Measurements from ENCODE around the gene SLC39A1. TPM values are rescaled to one million over a fixed set of nuclear protein-coding genes. Genes with fewer than 3 reads are reported as not detected.
"Not testable (repeated sequence)": the region's sequence is repeated elsewhere in the genome, so short reads cannot be mapped to it uniquely, and the experiment has no call there.

SLC39A1 gene
- total RNA-seq, 6 experiments from 2014 or later: 88.8 to 95.7 (median 93.0) TPM

- no peak overlapping the region for H3K4me3 Mint-ChIP-seq
Measured at GRCh38 chr1:153987621-153988020, 24.3 kb upstream of the SLC39A1 start.

GRCh38 chr1:153985941-153986761 is 22.8 kb upstream of the SLC39A1 start, which contains the start of gene RAB13:
Gene RAB13, minus strand, starts transcription at chr1:153986339. Its CDS starts 103 bp downstream, at chr1:153986236.
- DNase-seq: peak; percentile 78

More at GRCh38 chr1:153987621-153988020, 24.3 kb upstream of the SLC39A1 start:
- DNase-seq: no peak
- Mint-ChIP-seq H3K36me3 (ENCODE audit: low read depth) (peaks cover 38% of the 10 kb centered on the region), H3K27me3 (ENCODE audit: insufficient read depth) (peaks cover 18% of the 10 kb centered on the region), H3K27ac (peak overlapping the region; percentile 83; the same call in 1 of the 2 replicates), H3K9me3 (peaks cover 7% of the 10 kb centered on the region), H3K4me1 (ENCODE audit: low read depth) (peaks cover 50% of the 10 kb centered on the region)
- no peak for TF ChIP-seq CTCF (IDR thresholded peaks at IDR 0.05)

GRCh38 chr1:153985341-153985912 is 22.1 kb upstream of the SLC39A1 start:
- H3K27ac Mint-ChIP-seq: peak overlapping the region; percentile 88
- peaks cover 2% of the 10 kb centered on the region for H3K27me3 Mint-ChIP-seq (ENCODE audit: insufficient read depth)
- H3K36me3 Mint-ChIP-seq (ENCODE audit: low read depth): peaks cover 26% of the 10 kb centered on the region
- H3K4me1 Mint-ChIP-seq (ENCODE audit: low read depth): peaks cover 33% of the 10 kb centered on the region
- peaks cover 3% of the 10 kb centered on the region for H3K9me3 Mint-ChIP-seq
- peak; percentile 36 for DNase-seq
- peak overlapping the region; percentile 95 for H3K4me3 Mint-ChIP-seq
- no peak for TF ChIP-seq CTCF (IDR thresholded peaks at IDR 0.05)

More at GRCh38 chr1:153985941-153986761, 22.8 kb upstream of the SLC39A1 start, which contains the start of gene RAB13:
- TF ChIP-seq CTCF (IDR thresholded peaks at IDR 0.05): no peak
- peak within 1 kb of the TSS; percentile 88 for H3K27ac Mint-ChIP-seq
- H3K36me3 Mint-ChIP-seq (ENCODE audit: low read depth): peaks cover 33% of the 10 kb centered on the region
- peak within 1 kb of the TSS; percentile 95 for H3K4me3 Mint-ChIP-seq
- peaks cover 37% of the 10 kb centered on the region for H3K4me1 Mint-ChIP-seq (ENCODE audit: low read depth)
- peaks cover 7% of the 10 kb centered on the region for H3K9me3 Mint-ChIP-seq
- peaks cover 9% of the 10 kb centered on the region for H3K27me3 Mint-ChIP-seq (ENCODE audit: insufficient read depth)

DNA sequence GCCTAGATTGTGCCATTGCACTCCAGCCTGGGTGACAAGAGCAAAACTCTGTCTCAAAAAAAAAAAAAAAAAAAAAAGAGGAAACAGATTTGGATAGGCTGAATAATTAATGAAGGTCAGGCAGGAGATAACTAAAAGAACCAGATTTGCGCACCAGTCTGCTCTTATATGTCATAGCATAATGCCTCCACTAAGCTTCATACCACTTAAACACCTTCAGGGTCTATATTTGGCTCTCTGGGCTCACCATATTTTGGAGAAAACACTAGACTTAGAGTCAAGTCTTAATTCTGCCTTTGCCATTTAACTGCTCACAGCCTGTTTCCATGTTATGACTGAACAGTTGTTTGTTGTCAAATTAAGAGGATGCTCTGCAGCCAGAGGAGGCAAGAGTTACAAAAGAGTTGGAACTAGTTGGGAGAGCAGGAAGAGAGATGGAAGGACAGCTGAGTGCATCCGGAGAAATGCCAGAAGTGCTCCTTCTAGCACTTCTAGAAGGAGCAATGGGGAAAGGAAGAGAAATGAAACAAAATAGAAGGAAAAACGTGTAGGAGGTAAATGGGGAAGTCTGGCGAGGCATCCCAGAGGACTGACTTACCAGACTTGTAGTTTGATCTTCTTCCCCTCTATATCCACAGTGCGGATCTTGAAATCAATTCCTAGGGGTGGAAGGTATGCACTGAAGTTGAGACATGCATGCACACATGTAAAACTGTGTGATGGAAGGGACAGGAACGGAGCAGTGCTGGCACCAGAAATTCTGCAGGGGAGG is 21.0 kb upstream of the SLC39A1 start:
- H3K4me1 Mint-ChIP-seq (ENCODE audit: low read depth): peaks cover 26% of the 10 kb centered on the region
- H3K27me3 Mint-ChIP-seq (ENCODE audit: insufficient read depth): peaks cover 2% of the 10 kb centered on the region
- 0 out of 2 replicates have a peak, but pooled peaks have one; percentile 3 for TF ChIP-seq CTCF (IDR thresholded peaks at IDR 0.05)
- H3K9me3 Mint-ChIP-seq: no peaks in the 10 kb centered on the region
- peak overlapping the region; percentile 88 for H3K27ac Mint-ChIP-seq
- DNase-seq: no peak
- peaks cover 24% of the 10 kb centered on the region for H3K36me3 Mint-ChIP-seq (ENCODE audit: low read depth)
- peak overlapping the region; percentile 95 for H3K4me3 Mint-ChIP-seq

DNA sequence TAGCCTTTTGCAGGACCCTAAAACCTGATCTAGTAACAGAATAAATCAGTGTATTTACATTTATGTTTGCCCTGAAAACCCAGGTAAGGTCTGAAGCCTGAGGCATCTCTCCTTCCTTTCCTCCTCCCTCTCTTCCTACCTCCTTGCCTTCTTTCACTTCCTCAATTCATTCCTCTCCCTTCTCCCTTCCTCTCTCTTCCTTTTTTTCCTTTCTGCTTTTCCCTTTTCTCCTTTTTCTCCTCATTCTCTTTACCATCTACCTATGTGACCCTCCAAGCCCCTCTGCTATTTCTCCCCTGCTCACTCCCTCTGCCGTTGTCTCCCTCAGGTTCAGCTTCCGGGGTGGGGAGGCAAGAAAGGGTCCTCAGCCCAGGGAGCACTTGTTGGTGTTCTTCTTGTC is 18.4 kb upstream of the SLC39A1 start:
- peaks cover 36% of the 10 kb centered on the region for H3K36me3 Mint-ChIP-seq (ENCODE audit: low read depth)
- H3K4me1 Mint-ChIP-seq (ENCODE audit: low read depth): peaks cover 34% of the 10 kb centered on the region
- not testable (repeated sequence) for H3K9me3 Mint-ChIP-seq; DNase-seq; H3K27ac Mint-ChIP-seq; H3K27me3 Mint-ChIP-seq (ENCODE audit: insufficient read depth); H3K4me3 Mint-ChIP-seq

DNA sequence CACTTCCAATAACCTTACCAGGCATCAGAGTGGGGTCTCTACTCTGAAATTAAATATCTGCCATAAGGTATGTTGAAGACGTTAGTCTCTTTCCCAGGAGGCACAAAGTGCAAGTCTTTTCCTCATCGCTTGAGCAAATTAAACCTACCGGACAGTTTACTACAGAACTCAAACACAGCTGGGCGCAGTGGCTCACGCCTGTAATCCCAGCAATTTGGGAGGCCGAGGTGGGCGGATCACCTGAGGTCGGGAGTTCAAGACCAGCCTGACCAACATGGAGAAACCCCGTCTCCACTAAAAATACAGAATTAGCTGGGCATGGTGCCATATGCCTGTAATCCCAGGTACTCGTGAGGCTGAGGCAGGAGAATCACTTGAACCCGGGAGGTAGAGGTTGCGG is 15.8 kb upstream of the SLC39A1 start:
- not testable (repeated sequence) for H3K4me3 Mint-ChIP-seq, DNase-seq

More for the DNA sequence above, 15.8 kb upstream of the SLC39A1 start:
- H3K4me1 Mint-ChIP-seq (ENCODE audit: low read depth): peaks cover 27% of the 10 kb centered on the region
- H3K27ac Mint-ChIP-seq: peak overlapping the region; percentile 89; the same call in 1 of the 2 replicates
- H3K36me3 Mint-ChIP-seq (ENCODE audit: low read depth): peaks cover 53% of the 10 kb centered on the region
- H3K9me3 Mint-ChIP-seq; H3K27me3 Mint-ChIP-seq (ENCODE audit: insufficient read depth): not testable (repeated sequence)

Measured in HFFc6 (cell line).